HG02943 (cell line): Measurements from ENCODE around the gene FOXN3.
"Not testable (repeated sequence)": the region's sequence is repeated elsewhere in the genome, so short reads cannot be mapped to it uniquely, and the experiment has no call there.

Experiments used
- ATAC-seq: cut with Tn5 transposase; IDR thresholded peaks from one replicate; pipeline ENCODE4 v1.9.1; 2021; ENCODE audit warnings: mild to moderate bottlenecking, low read depth, moderate library complexity; ENCODE audit not compliant: unreplicated experiment

The FOXN3 gene

GRCh38 chr14:89212386-89213235, 204.4 kb downstream of the FOXN3 start:
- ATAC-seq = no peak

- no peak for ATAC-seq
These were observed 207.5 kb downstream of the FOXN3 start for GRCh38 chr14:89209558-89209957.

DNA sequence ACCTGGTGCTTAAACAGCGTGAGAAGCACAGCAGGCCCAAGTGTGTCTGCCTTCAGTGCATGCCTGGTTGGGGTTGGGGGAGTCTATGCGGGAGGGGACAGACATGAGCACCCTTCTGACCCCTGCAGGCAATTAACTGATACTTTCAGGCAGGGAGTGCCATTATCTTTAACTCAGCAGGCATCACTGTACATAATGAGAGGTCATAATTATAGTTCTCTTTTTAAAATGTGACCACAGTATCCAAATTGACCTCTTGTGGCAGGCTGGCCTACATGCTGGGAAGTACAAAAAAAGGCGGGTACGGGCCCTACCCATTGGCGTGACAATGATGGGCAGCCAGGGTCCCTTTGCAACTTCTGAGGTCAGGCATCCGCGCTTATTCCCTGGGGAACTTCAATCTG, 209.1 kb downstream of the FOXN3 start:
- ATAC-seq = no peak

DNA sequence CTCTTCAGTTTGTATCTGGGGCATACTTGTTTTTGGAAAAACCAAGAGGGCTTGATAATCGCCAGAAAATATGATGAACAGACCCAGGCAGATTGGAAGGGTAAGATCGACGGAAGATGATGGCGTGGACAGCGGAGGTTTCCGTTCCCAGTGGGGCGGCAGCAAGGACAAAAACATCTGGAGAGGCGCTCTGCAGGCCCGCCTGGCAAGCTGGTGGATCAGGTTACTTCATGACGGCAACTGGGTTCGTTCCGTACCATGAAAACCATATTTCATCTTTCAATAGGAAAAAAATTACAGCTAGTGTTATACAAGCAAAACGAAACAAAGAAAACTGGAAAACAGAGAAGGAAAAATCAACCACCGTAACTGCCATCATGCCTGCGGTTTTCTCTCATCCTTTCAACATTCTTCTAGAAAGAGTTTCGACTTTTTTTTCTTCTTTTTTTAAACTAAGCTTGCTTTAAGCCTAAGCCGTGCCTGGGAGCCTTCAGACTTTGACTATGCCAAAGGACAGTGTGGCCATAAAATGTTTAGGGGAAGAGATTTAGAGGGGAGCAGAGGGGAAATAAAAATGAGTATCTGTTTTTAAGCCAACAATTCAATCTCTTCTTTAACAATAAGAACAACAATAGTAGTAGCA, 210.5 kb downstream of the FOXN3 start:
- ATAC-seq = no peak

DNA sequence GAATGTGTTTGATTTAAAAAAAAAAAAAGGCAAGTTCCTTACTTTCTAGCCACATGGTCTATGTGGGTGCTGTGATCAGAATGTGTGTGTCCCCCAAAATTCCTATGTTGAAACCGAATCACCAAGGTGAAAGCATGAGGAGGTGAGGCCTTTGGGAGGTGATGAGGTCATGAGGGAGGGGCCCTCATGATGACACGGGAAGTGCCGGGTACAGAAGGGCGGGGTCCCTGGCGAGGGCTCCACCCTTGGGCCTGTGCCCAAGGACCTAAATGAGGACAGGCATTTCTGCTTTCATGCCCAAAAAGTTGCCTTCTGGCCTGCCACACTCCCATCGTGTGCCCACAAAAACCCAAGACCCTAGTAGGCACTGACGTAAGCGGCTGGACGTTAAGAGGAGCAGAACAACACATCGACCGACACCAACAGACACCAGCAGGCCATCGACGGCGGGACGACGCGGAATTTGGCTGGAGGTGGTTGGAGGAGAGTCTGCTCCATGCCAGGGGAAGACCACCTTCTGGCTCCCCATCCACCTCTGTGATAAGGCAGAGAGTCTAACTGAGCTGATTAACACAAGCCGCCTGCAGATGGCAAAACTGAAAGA, 211.8 kb downstream of the FOXN3 start:
- no peak for ATAC-seq

- no peak for ATAC-seq
These were observed 214.4 kb downstream of the FOXN3 start for GRCh38 chr14:89202413-89203190.

DNA sequence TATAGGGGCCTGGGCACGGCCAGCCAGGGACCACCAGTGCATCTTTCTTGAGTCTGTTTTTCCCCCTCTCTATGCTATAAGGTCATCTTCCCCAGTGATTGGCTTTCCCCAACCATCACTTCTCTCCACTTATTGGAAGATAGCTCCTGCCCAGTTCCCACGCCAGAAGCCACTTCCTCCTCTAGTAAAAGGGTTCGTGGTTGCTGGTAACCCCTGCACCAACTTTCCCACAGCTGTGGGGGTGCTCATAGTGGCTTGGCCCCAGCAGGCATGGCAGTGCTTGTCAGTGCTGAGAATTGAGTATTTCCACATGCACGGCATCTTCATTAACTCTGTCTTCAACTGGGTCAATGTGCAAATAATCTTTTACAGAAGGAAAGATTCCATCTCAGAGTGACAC, 215.4 kb downstream of the FOXN3 start:
- ATAC-seq = no peak

DNA sequence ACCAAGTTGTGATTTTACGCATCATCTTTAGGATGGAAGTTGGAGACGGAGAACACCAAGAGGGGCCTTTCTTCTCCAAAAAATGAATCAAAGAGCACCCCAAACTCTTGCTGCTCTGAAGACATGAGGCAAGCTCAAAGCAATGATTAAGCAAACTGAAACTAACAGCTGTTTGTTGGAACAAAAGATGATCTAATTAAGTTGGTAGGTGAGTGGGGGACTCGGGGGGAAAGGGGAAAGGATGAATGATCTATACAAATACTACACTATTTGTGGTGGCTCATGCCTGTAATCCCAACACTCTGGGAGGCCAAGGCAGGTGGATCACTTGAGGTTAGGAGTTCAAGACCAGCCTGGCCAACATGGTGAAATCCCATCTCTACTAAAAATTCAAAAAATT, 217.7 kb downstream of the FOXN3 start:
- not testable (repeated sequence) for ATAC-seq

DNA sequence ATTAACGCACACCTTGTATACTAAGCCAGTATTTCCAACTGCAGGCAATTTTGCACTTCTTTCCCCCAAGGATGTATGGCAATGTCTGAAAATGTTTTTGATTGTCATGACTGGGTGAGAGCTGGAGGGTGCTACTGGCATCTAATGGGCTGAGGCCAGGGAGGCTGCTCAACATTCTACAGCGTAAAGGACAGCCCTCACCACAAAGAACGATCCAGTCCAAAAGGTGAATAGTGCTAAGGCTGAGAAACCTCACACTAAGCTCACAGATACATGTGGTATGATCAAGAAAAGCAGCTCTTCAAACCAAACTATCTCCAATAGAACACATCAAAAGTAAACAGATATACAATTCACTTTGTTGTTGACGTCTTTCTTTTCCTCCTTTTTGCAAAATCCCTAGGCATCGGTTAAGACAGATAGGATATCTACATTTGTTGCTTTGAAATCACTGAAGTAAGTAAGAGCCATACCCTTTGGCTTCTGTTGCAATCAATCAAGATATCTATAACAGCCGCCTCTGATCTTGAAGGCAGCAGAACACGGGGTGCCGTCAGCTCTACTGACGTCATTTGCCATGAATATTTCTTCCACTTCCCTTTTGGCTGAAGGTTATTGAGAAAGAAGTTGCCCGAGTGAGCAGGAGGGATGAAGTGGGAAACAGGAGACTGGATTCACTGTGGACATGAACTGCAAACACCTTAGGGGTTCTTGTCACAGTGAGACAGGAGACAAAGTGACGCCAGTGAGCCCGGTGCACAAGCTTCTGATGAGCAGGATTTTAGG, 218.3 kb downstream of the FOXN3 start:
- ATAC-seq = no peak

DNA sequence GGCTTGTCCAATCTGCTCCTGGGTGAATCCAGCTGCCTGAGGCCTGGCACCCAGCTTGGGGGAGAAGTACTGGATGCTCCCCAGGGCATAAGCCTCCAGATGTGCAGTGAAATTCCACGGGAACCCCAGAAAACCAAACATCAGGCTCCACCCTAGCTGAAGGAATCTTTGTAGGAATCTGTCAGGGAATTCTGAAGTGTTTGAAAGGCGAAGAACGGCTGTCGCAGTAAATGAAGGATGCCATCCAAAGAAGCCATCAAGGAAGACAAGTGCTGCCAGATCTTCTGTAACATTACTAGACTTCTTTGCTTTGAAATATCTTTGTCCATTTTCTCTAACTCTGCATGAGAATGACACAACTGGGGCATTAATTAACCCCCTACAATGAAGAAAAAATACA, 219.4 kb downstream of the FOXN3 start:
- ATAC-seq = no peak

DNA sequence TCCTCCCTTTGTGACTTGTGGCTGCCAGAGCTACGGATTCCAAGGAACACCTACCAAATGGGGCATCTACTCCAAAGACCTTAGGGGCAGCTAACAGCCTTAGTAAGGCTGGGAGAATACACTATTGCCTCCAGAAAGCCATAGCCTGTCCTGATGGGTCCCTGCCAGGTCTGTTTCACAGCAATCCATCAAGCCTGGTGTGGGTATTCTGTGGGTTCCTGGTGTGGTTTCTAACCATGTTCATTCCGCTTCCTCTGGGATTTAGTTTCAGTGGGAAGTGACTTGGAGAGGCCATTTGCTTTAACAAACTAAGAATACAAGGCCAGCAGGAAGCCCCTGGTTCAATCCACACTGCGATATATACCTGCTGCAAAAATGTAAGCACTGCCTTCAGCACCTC, 220.5 kb downstream of the FOXN3 start:
- no peak for ATAC-seq

GRCh38 chr14:89194376-89194775, 222.7 kb downstream of the FOXN3 start:
- ATAC-seq = no peak

GRCh38 chr14:89190765-89191513, 226.1 kb downstream of the FOXN3 start:
- no peak for ATAC-seq

DNA sequence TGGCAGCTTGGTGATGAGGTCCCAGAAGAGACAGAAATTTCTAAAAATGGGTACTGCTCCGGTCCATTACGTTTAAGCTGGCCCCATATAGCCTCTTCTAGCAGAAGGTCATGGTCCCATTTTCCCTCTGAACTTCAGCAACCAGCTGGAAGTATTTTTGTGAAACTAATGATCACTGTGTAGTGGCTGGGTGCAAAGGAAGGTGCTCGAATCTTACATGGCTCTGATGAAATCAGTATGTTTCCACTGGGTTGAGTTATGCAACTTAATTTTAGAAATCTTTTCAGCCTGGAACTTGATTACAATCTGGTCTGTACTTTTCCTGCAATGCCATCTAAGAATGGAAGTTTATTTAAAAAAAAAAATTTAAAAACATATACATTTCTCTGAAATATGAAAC, 228.5 kb downstream of the FOXN3 start:
- no peak for ATAC-seq

DNA sequence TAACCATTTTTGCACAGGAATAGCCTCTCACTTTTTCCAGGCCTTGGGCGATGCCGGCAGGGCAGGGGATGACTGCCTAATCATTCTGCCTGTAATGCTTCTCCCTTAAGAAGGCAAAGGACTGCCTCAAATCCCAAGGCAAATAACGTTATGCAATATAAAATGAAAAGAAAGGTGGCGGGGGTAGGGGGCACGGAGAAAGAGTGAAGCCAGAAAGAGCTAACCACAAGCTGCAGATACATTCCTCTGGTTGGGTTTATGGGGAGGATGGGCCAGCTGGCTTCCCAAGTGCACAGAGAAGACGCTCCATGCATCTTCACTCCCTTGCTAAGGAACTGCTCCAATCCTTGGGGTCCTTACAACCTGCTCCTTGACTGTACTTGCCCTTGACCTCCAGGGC, 229.5 kb downstream of the FOXN3 start:
- no peak for ATAC-seq

DNA sequence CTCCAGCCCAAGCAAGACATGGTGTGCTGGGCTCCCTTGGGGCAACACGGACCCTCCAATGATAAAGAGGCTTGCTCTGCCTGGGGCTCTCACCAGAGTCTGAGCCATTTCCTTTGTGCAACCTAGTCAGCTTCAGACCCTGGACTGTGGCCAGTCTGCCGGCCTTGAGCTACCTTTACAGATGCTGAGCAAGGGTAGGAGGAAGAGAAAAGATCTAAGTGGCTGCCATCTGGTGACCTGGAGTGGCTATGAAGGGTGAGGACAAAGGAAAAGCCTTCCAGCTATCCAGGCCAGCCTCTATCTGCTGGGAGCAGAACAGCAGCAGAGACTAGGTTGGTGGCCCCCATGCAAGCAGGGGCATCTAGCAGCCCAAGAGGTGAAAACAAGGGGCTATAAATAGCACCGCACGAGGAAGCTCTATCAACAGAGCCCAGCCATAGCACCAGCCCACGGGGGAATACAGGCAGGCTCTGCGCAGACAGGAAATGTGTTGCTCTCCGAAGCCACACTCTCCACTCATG, 230.1 kb downstream of the FOXN3 start:
- ATAC-seq = no peak

DNA sequence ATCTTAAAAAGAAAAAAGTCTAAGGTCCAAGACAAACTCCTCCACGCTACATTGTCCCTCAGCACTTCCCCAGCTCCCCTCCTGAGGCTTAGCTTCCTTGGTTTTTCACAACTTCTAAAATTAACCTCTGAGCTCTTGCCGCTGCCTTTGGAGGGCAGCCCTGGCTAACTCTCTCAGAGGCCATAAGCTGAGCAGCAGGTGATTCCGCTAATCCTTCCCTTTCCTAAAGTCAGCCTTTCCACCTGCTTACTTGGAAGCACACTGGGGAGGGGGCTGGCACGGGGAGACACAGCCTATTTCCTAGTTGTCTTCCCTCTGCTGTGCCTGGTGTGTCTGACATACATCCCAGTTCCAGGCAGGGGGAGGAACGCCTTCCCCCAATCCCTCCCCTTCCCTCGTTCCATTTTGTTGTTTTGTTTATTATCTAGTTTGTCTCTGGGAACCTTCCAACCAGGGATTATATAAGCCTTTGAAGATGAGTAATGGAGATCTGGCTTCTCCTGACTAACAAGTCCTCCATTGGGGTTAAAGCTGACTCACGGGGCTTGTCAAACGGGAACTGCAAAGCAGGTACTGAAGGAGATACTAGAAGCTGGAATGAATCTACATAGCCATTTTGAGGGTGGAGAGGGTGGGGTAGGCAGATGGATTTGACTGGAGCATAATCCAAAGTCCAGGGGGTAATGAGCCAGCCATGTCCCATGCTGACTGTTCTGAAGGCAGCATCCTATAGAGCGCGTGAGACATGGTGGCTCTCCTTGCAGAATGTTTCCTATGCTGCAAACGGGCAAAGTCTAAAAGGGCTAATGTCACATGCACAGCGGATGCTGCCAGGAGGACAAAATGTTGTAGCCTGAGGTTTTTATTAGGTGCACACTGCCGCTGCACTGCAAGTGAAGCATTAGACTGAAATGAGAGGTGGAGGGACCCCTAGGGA, 230.8 kb downstream of the FOXN3 start:
- no peak for ATAC-seq

DNA sequence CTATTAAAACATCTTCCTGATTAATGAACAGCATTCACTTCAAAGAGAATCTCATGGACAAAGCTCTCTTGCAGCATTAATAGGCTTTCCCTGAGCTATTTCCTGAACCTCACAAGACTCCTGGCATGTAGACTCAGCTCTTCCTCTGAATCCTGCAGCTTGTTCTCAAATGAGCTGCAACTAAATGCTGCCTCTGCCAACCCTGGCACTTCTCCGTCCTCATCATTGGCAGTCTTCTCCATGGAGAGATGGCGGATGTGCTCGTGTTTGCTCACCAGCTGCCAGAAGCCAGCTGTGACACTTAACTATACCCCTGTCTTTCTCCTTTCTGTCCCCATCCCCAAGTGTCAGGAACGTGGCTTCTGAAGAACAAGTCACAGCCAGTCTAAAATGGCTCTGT, 232.1 kb downstream of the FOXN3 start:
- no peak for ATAC-seq
